Raji (cell line): Measurements from ENCODE around the gene HOXA6.

Experiments used
- POLR2A ChIP-seq: IDR thresholded peaks from 2 replicates; pipeline ENCODE4 v1.6.1; 2011; ENCODE audit warnings: low read depth, low read length, control low read depth; ENCODE audit not compliant: insufficient read depth

The HOXA6 gene

GRCh38 chr7:27123007-27123476, 24.5 kb downstream of the HOXA6 start:
- no peak for TF ChIP-seq POLR2A

- no peak for TF ChIP-seq POLR2A
These were observed 25.3 kb downstream of the HOXA6 start for GRCh38 chr7:27122077-27122910.

GRCh38 chr7:27121684-27122076, 25.9 kb downstream of the HOXA6 start:
- TF ChIP-seq POLR2A, result no peak

DNA sequence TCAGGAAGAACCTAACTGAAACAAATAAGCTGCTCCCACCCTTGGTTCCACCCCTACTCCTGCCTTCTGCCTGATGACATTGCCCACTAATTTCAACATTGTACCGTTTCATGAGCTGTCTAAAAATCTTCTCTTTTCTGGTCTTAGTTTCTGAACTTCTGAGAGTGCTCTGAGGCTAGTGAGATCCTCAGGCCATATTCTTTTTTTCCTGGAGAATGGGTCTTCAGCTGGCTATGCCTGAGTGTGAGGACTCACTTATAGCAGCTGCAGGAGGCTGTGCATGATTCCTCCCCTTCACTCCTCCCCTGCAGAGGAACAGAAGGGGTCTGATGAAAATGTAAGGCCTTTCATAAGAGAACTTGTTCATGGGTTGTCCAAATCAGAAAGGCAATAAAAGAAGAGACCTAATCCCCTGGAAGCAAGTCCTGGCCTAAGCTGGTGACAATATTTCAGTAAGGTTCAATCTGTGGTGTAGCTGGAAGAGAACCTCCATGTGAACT, 28.1 kb downstream of the HOXA6 start:
- no peak for TF ChIP-seq POLR2A

DNA sequence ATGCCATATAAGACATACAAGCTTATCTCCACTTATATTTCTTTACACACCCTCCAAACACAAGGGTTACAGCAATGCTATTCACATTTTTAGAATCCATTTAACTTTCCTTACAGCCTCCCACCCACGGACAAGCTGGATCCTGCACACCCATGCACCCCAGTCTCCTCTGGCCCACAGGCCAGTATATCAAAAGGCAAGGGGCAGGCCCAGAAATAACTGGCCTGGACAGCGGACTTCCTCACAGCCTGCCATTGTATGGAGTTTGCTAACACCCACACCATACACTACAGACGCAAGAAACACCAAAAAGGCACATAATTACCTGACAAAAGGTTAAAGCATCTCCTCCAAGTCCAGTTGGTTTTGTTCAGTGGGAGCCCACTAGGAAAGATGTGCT, 29.0 kb downstream of the HOXA6 start:
- TF ChIP-seq POLR2A, result no peak

DNA sequence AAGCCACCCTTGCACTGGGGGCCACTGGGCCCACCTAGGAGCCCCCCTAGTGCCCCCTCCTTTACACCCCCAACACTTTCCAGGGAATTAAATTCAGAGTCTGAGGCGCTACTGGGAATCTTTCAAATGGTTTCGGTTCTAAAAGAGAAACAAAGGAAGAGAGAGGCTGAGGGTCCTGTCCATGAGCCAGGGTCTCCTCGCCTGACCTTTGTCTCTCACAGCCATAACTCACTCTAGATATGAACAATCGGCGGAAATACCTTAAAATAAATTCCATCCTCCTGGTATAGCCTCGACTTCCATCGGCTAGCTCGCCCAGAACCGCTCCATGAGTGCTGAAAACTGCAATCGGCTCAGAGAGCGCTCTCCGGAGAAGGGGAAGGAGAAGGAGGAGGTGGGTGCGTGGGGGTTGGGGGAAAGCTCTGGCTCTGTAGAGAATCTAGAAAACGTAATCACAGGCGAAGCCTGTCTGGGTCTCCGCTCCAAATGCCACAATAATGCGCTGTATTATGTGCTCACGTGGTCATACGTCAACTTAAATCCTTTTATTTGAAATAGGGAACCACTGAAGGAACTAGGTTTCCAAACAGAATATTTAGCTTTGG, 29.6 kb downstream of the HOXA6 start:
- TF ChIP-seq POLR2A, result no peak

GRCh38 chr7:27116962-27117886, 30.4 kb downstream of the HOXA6 start:
- no peak for TF ChIP-seq POLR2A

DNA sequence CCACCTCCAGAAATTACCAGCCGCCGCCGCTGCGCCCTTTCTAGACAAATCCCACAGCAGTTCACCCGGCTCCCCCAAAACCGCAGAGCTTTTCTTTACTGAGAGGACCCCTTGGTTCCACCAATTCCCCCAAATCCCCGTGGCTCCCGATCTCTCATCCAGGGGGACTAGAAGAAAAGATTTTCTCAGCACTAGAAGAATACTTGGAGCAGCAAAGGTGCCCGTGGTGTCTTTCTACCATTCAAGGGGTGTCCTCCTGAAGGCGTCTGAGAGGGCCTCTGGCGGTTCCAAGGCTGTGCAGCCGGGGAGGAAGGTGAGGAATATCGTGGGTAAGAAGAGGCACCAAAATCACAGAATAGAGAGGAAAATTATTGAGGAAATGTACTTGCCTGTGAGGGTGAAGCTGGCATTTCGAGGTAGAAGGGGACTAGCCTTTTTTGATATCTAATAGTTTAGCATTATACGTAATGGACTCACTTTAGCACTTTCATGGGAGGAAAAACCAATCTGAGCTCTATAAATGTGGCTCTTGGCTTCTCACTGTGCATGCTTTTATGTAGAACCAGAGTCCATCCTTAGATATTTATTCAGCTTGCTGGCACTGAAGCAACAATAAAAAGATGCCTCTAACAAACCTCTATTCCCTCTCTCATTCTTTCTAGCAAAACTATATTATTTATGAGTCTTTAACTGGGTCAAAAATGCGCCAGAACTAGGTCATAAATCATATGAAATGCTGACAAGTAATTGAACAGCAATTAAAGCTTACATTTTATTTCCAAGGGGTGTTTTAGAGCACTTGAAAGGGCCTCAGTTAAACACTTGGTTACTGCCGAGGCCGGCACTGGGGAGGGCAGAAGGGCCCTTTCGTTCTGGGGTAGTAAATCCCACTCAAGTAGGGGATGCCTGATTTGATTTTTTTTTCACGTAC, 31.3 kb downstream of the HOXA6 start:
- no peak for TF ChIP-seq POLR2A

DNA sequence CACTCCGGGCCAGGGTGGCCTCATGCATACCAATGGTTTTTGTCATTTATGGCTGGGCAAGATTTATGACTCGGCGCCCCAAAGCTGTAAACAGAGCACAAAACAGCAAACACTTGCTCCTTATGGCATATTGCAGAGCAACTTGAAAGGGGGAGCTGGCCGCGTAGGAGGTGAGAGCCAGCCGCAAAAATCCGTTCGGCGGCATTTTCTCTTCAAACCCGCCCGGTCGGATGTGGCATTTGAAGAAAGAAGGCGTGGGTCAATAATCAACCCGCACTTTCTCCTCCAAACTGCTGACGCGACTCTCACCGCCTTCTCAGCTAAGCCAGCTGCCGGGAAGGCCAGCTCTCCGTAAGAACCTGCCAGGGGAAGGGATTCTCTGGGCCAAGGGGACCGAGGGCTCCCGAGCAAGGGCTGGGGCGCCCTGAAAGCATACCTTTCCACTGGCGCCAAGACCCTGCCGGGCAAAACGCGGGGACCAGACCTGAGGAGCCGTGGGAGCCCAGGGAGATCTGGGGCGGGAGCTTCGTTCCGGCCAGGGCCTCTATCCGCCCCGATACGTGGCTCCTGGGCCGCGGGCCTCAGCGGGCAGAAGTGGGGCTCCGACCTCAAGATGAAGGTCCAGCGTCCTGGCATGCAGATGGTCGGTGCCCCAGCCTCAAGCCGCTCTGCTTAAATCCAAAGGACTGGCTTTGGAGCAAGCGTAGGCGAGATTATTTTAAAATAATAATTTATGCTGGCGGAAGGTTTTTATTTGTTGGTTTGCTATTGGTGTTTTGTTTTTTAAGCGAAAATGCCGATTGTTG, 32.1 kb downstream of the HOXA6 start:
- no peak for TF ChIP-seq POLR2A

DNA sequence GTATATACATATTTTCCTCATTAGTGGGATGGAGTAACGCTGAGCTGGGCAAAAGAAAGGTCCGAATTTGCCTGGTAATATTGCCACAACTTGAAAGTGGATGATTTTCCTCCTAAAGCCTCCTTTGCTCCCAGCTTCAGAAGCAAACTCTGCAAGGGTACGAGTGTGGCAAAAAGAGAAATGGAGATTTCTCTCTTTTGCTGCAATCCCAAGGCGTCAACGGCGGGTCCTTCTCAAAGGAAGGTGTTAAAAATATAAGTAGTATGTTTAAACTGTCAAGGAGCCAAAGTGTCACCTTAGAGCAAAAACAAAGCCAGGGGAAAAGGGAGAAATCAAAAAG, 32.7 kb downstream of the HOXA6 start:
- no peak for TF ChIP-seq POLR2A

- no peak for TF ChIP-seq POLR2A
These were observed 33.4 kb downstream of the HOXA6 start for GRCh38 chr7:27113991-27114769.
